ENCODE data around the gene COL26A1.
A peak's percentile ranks its signal among the peaks of the same experiment; 100 is the strongest.
"Not testable (repeated sequence)": the region's sequence is repeated elsewhere in the genome, so short reads cannot be mapped to it uniquely, and the experiment has no call there.

Gene COL26A1

GRCh38 chr7:101555269-101555920 is 192.7 kb downstream of the COL26A1 start:
- DNase-seq, result no peak

GRCh38 chr7:101555921-101556275 is 193.2 kb downstream of the COL26A1 start:
- no peak for DNase-seq

GRCh38 chr7:101556453-101556968 is 193.8 kb downstream of the COL26A1 start:
- DNase-seq, result no peak

GRCh38 chr7:101557421-101557820 is 194.7 kb downstream of the COL26A1 start:
- DNase-seq, result no peak

- DNase-seq, result no peak
Measured at GRCh38 chr7:101557978-101558741, 195.5 kb downstream of the COL26A1 start.

GRCh38 chr7:101558742-101559325 is 196.2 kb downstream of the COL26A1 start:
- no peak for DNase-seq

- no peak for DNase-seq
Measured at GRCh38 chr7:101559586-101559985, 196.9 kb downstream of the COL26A1 start.

GRCh38 chr7:101560021-101560420 is 197.3 kb downstream of the COL26A1 start:
- not testable (repeated sequence) for DNase-seq

GRCh38 chr7:101560856-101561255 is 198.2 kb downstream of the COL26A1 start:
- DNase-seq, result no peak

- not testable (repeated sequence) for DNase-seq
Measured at GRCh38 chr7:101561293-101561692, 198.6 kb downstream of the COL26A1 start.

GRCh38 chr7:101562531-101563197 is 200.0 kb downstream of the COL26A1 start:
- no peak for DNase-seq

- no peak for DNase-seq
Measured at GRCh38 chr7:101563198-101563901, 200.7 kb downstream of the COL26A1 start.

GRCh38 chr7:101563943-101564777 is 201.5 kb downstream of the COL26A1 start:
- no peak for DNase-seq

- DNase-seq, result peak in 1 of 2 experiments; percentile 41
Measured at GRCh38 chr7:101564778-101565211, 202.1 kb downstream of the COL26A1 start.

- no peak for DNase-seq
Measured at GRCh38 chr7:101565601-101566209, 203.0 kb downstream of the COL26A1 start.

- no peak for DNase-seq
Measured at GRCh38 chr7:101567230-101567629, 204.6 kb downstream of the COL26A1 start.

- DNase-seq, result no peak
Measured at GRCh38 chr7:101572156-101572555, 209.5 kb downstream of the COL26A1 start.

- DNase-seq, result peak in 1 of 2 experiments; percentile 45
Measured at GRCh38 chr7:101575168-101575567, 212.5 kb downstream of the COL26A1 start.

GRCh38 chr7:101575721-101576120 is 213.0 kb downstream of the COL26A1 start:
- DNase-seq, result no peak

- no peak for DNase-seq
Measured at GRCh38 chr7:101576998-101577397, 214.3 kb downstream of the COL26A1 start.

- DNase-seq, result no peak
Measured at GRCh38 chr7:101578552-101578951, 215.9 kb downstream of the COL26A1 start.
